ENCODE results near the gene TMBIM1.

TMBIM1 gene

GRCh38 chr2:218271487-218271797 is 20.9 kb downstream of the TMBIM1 start:
- DNase-seq: no peak

GRCh38 chr2:218270721-218271486 is 21.4 kb downstream of the TMBIM1 start:
- DNase-seq: no peak

GRCh38 chr2:218269900-218270720 is 22.2 kb downstream of the TMBIM1 start, which contains the start of the genes AAMP and PNKD:
Gene AAMP, minus strand, starts transcription at chr2:218270137. Its CDS starts 51 bp downstream, at chr2:218270086.
Gene PNKD, plus strand, starts transcription at chr2:218270519. Its CDS starts 17 bp downstream, at chr2:218270536.
- DNase-seq: peak; percentile 100

DNA sequence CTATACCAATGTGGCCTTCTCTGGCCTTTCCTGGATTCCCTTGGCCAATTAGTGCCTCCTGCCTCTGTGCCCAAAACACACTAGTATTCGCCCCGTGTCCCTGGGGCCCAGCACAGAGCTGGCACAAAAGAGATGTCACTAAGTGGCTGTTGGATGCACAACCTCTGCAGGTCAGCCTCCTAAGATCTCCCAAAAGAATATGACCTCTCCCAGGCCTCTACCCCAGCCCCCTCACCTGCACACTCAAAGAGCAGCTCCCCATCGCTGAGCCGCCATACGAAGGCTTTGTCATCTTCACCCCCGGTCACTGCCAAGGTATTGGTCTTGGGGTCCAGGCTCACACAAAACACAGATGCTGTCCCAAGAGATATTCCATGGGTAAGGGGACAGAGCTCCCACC is 25.0 kb downstream of the TMBIM1 start:
- DNase-seq: no peak

- no peak for DNase-seq
These were observed 25.9 kb downstream of the TMBIM1 start for GRCh38 chr2:218266316-218266979.

DNA sequence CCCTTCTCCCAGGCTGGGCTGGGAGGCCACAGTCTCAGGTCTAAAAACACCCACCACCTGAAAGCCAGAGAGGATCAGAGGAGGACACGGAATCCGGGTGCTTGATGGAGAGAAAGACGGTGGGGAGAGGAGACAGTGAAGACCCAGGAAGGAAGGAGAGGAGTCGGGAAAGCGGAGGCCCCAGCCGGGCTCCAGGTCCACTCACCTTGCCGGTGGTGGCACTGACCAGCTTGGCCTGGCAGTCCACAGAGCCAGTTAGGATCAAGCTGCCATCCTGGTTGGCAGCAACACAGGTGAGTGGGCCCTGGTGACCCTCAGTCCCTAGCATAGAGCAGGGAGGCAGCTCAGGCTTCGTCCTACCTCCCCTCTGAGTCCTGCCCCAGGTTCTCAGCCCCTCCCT is 26.7 kb downstream of the TMBIM1 start:
- DNase-seq: no peak

- no peak for DNase-seq
These were observed 27.3 kb downstream of the TMBIM1 start for GRCh38 chr2:218264773-218265561.

- no peak for DNase-seq
These were observed 28.3 kb downstream of the TMBIM1 start for GRCh38 chr2:218263817-218264641.

DNA sequence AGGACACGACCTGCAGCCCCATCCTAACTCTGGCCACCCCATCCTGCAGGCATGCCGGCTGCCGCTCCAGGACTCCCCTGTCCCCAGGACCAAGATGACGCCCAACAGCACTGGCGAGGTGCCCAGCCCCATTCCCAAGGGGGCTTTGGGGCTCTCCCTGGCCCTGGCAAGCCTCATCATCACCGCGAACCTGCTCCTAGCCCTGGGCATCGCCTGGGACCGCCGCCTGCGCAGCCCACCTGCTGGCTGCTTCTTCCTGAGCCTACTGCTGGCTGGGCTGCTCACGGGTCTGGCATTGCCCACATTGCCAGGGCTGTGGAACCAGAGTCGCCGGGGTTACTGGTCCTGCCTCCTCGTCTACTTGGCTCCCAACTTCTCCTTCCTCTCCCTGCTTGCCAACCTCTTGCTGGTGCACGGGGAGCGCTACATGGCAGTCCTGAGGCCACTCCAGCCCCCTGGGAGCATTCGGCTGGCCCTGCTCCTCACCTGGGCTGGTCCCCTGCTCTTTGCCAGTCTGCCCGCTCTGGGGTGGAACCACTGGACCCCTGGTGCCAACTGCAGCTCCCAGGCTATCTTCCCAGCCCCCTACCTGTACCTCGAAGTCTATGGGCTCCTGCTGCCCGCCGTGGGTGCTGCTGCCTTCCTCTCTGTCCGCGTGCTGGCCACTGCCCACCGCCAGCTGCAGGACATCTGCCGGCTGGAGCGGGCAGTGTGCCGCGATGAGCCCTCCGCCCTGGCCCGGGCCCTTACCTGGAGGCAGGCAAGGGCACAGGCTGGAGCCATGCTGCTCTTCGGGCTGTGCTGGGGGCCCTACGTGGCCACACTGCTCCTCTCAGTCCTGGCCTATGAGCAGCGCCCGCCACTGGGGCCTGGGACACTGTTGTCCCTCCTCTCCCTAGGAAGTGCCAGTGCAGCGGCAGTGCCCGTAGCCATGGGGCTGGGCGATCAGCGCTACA is 29.4 kb downstream of the TMBIM1 start:
- no peak for DNase-seq

GRCh38 chr2:218262237-218262600 is 30.1 kb downstream of the TMBIM1 start:
- DNase-seq: no peak

DNA sequence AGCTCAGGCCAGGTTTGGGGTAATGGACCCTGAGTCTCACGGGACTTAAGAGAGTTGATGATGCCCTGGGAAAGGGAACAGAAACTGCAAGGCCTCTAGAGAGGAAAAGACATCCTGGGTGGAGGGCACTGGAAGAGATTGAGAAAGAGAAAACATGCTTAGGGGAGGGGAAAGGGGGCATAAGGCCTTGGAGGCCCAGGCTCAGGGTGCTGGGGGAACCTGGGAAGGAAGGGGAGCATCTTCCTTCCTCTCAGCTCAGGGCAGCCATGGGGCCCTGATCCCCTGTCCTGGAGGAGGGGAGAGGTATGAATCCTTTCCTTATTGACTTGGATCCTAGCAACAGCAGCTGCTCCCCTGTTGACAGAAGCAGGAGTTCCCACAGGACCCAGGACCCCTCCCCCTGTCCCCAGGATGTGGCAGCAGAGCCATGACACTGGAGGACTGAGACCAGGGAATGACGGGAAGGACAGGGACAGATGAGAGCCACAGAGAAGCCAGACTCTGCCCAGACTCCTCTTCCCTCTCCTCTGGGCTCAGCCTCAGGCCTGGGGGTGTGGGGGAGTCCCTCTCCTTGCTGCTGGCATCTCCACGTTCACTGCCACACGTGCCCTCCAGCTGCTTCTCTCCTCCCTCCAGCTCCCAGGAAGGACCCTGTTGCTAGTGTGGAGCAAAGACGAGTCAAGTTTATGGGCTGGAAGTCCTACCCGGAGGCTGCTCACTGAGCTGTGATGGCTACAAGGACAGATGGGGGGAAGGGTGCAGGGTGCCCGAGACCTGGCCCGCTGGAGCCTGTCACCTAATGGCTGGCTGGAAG is 30.7 kb downstream of the TMBIM1 start:
- DNase-seq: no peak

DNA sequence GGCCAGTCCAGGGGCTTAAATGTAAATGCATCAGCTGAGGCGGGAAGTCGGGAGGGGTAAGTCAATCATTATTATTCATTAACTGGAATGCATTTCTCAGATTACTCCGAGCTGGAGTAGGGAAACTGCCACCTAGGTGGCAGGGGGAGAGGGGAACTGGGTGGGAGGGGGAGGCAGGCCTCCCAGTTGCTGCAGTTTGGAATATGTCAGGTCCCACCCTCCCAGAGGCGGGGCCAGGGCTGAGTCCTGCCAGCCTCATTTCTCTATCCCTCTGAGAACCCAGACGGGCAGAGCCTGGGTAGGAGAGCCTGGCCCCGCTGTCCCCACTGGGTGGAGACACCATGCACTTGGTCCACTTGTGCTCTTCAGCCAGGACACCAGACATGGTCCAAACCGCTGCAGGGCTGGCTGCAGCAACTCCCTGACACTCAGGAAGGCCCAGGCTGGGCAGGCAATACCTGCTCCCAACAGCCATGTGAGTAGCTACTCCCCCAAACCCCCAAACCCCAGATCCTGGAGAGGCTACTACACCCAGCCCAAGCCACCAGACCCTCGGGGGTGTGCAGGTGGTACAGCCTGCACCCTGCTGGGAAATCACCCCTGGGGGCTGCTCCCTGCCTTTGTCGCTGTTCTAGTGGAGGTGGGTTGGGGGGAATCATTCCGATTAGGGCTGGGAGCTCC is 31.4 kb downstream of the TMBIM1 start, which contains the start of gene GPBAR1:
Gene GPBAR1, plus strand, starts transcription at position 274 of the 681 bp plus-strand sequence. CDS start 1,710 bp downstream, outside the sequence.
- DNase-seq: no peak

GRCh38 chr2:218260166-218260565 is 32.1 kb downstream of the TMBIM1 start:
- DNase-seq: no peak

- DNase-seq: no peak
These were observed 33.0 kb downstream of the TMBIM1 start for GRCh38 chr2:218259099-218259961.

GRCh38 chr2:218257390-218257981 is 34.8 kb downstream of the TMBIM1 start:
- peak; percentile 86 for DNase-seq

DNA sequence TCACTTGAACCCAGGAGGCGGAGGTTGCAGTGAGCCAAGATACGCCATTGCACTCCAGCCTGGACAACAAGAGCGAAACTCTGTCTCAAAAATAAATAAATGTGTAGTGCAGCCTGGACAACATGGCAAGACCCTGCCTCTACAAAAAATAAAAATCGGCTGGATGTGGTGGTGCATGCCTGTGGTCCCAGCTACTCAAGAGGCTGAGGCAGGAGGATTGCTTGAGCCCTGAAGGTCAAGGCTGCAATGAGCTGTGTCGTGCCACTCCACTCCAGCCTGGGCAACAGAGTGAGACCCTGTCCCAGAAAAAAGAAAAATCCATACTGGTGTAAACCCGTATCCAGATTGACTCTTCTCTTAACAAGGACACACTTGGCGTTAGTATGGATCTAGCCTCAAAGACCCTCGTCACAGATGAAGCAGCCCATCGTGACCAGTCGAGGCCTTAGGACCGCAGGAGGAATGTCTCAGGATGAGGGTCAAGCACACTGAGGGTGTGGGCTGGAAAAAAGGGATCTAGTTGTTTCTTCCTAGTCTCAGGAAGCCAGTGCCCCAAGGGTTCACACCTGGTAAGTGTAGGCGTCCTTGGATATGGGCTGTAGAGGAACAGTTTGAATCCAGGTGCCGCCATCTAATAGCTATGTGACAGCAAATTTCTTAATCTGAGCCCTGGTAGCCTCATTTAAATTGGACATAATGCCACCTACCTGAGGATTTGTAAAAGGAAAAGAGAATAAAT is 35.5 kb downstream of the TMBIM1 start:
- no peak for DNase-seq

DNA sequence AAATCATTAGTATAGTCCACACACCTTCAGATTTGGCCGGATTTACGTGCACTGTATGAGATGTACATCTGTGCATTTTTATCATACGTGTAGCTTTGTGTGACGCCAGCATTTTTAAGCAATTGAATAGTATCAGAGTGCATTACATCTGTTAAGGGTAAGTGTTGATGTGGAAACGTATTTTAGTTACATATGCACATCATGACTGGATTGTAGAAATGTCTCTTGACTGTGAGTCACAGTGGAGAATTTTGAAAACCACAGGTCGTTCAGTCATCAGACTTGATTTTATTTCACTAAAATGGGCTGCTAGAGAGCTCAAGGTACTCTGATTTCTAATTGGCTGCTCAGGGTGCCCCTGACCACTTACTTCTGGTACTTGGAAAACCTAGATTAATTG is 36.9 kb downstream of the TMBIM1 start:
- DNase-seq: no peak

Data from activated CD4-positive, alpha-beta T cell treated with anti-CD3 and anti-CD28 coated beads for 48 hours (primary cell).